ENCODE measurements around the gene KDELR1. TPM values are rescaled to one million over a fixed set of nuclear protein-coding genes. Genes with fewer than 3 reads are reported as not detected.

The KDELR1 gene
- total and polyA plus RNA-seq, 7 donors, result 61.5 to 195 (median 76.8) TPM

Other genes with a start within 250 kb of the KDELR1 start
- 10 to 100 TPM in 1 of 4 donors, 1 to 10 TPM in 3; 4.3 to 16.9 (median 6.5) TPM for gene LIG1, start 221.2 kb downstream of the KDELR1 start, total RNA-seq
- gene LIG1, start 221.2 kb downstream of the KDELR1 start, polyA plus RNA-seq, result 10 to 100 TPM; 11.4 to 41.6 (median 15.5) TPM
- gene ZSWIM9, start 220.9 kb downstream of the KDELR1 start, total RNA-seq, result 1 to 10 TPM; 2.4 to 10.0 (median 4.0) TPM
- gene ZSWIM9, start 220.9 kb downstream of the KDELR1 start, polyA plus RNA-seq, result 1 to 10 TPM; 4.2 to 6.1 (median 6.0) TPM
- 10 to 100 TPM; 14.2 to 37.7 (median 24.7) TPM for gene CARD8, start 135.6 kb downstream of the KDELR1 start, total RNA-seq
- 10 to 100 TPM in 1 of 3 donors, 1 to 10 TPM in 2; 6.0 to 31.0 (median 8.1) TPM for gene CARD8, start 135.6 kb downstream of the KDELR1 start, polyA plus RNA-seq
- not detected for gene ZNF114, start 121.5 kb downstream of the KDELR1 start, total RNA-seq
- under 1 TPM in 1 of 3 donors, not detected in 2; 0.26 TPM for gene ZNF114, start 121.5 kb downstream of the KDELR1 start, polyA plus RNA-seq
- gene EMP3, start 66.0 kb downstream of the KDELR1 start, total RNA-seq, result 10 to 100 TPM; 60.4 to 77.1 (median 69.7) TPM
- gene EMP3, start 66.0 kb downstream of the KDELR1 start, polyA plus RNA-seq, result 10 to 100 TPM; 21.7 to 47.7 (median 42.0) TPM
- 1 to 10 TPM; 5.4 to 8.9 (median 6.8) TPM for gene TMEM143, start 27.6 kb downstream of the KDELR1 start, total RNA-seq
- 1 to 10 TPM; 4.2 to 8.7 (median 5.4) TPM for gene TMEM143, start 27.6 kb downstream of the KDELR1 start, polyA plus RNA-seq
- gene SYNGR4, start 27.2 kb downstream of the KDELR1 start, total RNA-seq, result not detected
- gene SYNGR4, start 27.2 kb downstream of the KDELR1 start, polyA plus RNA-seq, result under 1 TPM in 1 of 3 donors, not detected in 2; 0.25 TPM
- gene GRIN2D, start 2.1 kb upstream of the KDELR1 start, total RNA-seq, result under 1 TPM in 3 of 4 donors, not detected in 1; under 0.01 to 0.36 (median 0.16) TPM
- under 1 TPM in 1 of 3 donors, not detected in 2; 0.26 TPM for gene GRIN2D, start 2.1 kb upstream of the KDELR1 start, polyA plus RNA-seq
- 10 to 100 TPM; 12.5 to 25.5 (median 17.6) TPM for gene GRWD1, start 54.4 kb upstream of the KDELR1 start, total RNA-seq
- 10 to 100 TPM in 1 of 3 donors, 1 to 10 TPM in 2; 7.8 to 21.5 (median 9.9) TPM for gene GRWD1, start 54.4 kb upstream of the KDELR1 start, polyA plus RNA-seq
- 1 to 10 TPM in 1 of 4 donors, under 1 TPM in 3; 0.16 to 1.4 (median 0.49) TPM for gene KCNJ14, start 64.0 kb upstream of the KDELR1 start, total RNA-seq
- under 1 TPM in 2 of 3 donors, not detected in 1; under 0.01 to 0.61 TPM for gene KCNJ14, start 64.0 kb upstream of the KDELR1 start, polyA plus RNA-seq
- 10 to 100 TPM; 30.0 to 49.3 (median 35.8) TPM for gene CYTH2, start 77.8 kb upstream of the KDELR1 start, total RNA-seq
- 10 to 100 TPM; 52.8 to 71.4 (median 64.9) TPM for gene CYTH2, start 77.8 kb upstream of the KDELR1 start, polyA plus RNA-seq
- 1 to 10 TPM in 1 of 4 donors, under 1 TPM in 1, not detected in 2; 0.14 to 1.1 TPM for gene LMTK3, start 120.3 kb upstream of the KDELR1 start, total RNA-seq
- gene LMTK3, start 120.3 kb upstream of the KDELR1 start, polyA plus RNA-seq, result 1 to 10 TPM in 1 of 3 donors, under 1 TPM in 1, not detected in 1; 0.23 to 1.7 TPM
- under 1 TPM in 1 of 4 donors, not detected in 3; 0.82 TPM for gene SULT2B1, start 160.6 kb upstream of the KDELR1 start, total RNA-seq
- gene SULT2B1, start 160.6 kb upstream of the KDELR1 start, polyA plus RNA-seq, result 1 to 10 TPM; 1.2 to 2.8 (median 2.4) TPM
- not detected for gene SPACA4, start 215.2 kb upstream of the KDELR1 start, total RNA-seq
- under 1 TPM in 1 of 3 donors, not detected in 2; 0.34 TPM for gene SPACA4, start 215.2 kb upstream of the KDELR1 start, polyA plus RNA-seq
- gene FAM83E, start 223.5 kb upstream of the KDELR1 start, total RNA-seq, result not detected
- 100 to 1,000 TPM; 109 to 168 (median 125) TPM for gene FAM83E, start 223.5 kb upstream of the KDELR1 start, polyA plus RNA-seq
- gene RPL18, start 227.6 kb upstream of the KDELR1 start, total RNA-seq, result 1,000 to 10,000 TPM; 2,699 to 3,791 (median 2,810) TPM
- gene RPL18, start 227.6 kb upstream of the KDELR1 start, polyA plus RNA-seq, result 1,000 to 10,000 TPM; 2,118 to 3,330 (median 2,641) TPM
- 10 to 100 TPM in 3 of 4 donors, 1 to 10 TPM in 1; 10.0 to 16.9 (median 12.8) TPM for gene SPHK2, start 228.0 kb upstream of the KDELR1 start, total RNA-seq
- gene SPHK2, start 228.0 kb upstream of the KDELR1 start, polyA plus RNA-seq, result 10 to 100 TPM; 18.0 to 45.6 (median 33.5) TPM
- 10 to 100 TPM; 10.5 to 14.1 (median 11.9) TPM for gene DBP, start 245.8 kb upstream of the KDELR1 start, total RNA-seq
- gene DBP, start 245.8 kb upstream of the KDELR1 start, polyA plus RNA-seq, result 10 to 100 TPM in 1 of 3 donors, 1 to 10 TPM in 2; 6.2 to 10.2 (median 9.8) TPM